ENCODE data around the gene LMBRD2.
"Not testable (repeated sequence)": the region's sequence is repeated elsewhere in the genome, so short reads cannot be mapped to it uniquely, and the experiment has no call there.

Gene LMBRD2

GRCh38 chr5:36151434-36152323 is at the start of gene LMBRD2, which contains the start of gene SKP2:
TSS of gene LMBRD2 (minus strand) at chr5:36151887. CDS start at chr5:36143349, 8,538 bp downstream.
TSS of gene SKP2 (plus strand) at chr5:36152111. CDS start at chr5:36152263, 152 bp downstream.
- peak; percentile 97 for DNase-seq (ENCODE audit: low read depth)

- peak; percentile 4 for DNase-seq (ENCODE audit: low read depth)
These were observed 48.8 kb upstream of the LMBRD2 start for GRCh38 chr5:36200513-36200912.

GRCh38 chr5:36199620-36200019 is 47.9 kb upstream of the LMBRD2 start:
- no peak for DNase-seq (ENCODE audit: low read depth)

GRCh38 chr5:36198783-36199182 is 47.1 kb upstream of the LMBRD2 start:
- not testable (repeated sequence) for DNase-seq (ENCODE audit: low read depth)

DNA sequence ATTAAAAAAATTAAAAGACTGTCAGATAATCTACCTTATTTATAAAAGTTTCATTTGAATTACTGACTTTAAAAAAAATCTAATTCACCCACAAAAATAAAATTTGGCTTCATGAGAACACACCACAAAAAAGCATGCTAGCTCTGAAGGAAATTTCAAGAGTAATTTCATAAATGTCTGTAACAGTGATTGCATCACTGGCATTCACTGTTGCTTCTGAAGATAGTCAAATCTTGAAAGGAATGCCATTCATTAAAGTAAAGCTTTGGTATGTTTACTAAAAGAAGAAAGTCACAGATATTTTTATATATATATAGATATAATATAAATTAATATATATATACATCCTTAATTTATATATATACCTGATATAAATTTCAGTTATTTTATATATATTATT is 46.6 kb upstream of the LMBRD2 start:
- no peak for DNase-seq (ENCODE audit: low read depth)

DNA sequence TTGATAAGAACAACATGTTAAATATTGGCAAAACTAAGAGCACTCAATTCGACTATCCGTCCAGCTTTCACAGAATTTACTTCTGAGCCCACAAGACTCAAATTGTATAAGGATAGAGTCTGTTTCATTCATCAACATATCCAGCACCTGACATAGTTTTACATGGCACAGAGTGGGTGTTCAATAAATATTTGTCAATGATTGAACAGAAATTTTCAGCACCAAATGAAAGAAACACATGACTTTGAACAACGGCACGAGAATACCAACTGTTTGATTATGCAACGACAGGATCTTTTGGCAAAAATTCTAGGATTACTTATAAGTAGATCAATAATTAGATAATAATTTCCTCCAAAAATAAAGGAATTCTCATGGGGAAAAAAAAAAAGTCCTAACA is 42.1 kb upstream of the LMBRD2 start:
- no peak for DNase-seq (ENCODE audit: low read depth)

DNA sequence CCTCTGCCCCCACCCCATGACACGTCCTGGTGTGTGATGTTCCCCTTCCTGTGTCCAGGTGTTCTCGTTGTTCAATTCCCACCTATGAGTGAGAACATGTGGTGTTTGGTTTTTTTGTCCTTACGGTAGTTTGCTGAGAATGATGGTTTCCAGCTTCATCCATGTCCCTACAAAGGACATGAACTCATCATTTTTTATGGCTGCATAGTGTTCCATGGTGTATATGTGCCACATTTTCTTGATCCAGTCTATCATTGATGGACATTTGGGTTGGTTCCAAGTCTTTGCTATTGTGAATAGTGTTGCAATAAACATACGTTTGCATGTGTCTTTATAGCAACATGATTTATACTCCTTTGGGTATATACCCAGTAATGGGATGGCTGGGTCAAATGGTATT is 32.7 kb upstream of the LMBRD2 start:
- not testable (repeated sequence) for DNase-seq (ENCODE audit: low read depth)

DNA sequence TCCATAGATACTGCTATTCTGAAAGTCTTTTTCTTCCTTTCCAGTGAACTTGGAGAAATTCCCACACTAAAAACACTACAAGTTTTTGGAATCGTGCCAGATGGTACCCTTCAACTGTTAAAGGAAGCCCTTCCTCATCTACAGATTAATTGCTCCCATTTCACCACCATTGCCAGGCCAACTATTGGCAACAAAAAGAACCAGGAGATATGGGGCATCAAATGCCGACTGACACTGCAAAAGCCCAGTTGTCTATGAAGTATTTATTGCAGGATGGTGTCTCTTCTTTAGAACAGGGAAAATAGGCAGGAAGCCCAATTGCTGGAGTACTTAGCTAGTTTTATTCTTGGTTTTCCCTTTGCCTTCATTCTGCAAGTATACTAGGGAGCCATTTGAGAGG is 30.1 kb upstream of the LMBRD2 start:
- DNase-seq (ENCODE audit: low read depth), result no peak

GRCh38 chr5:36180556-36181350 is 29.1 kb upstream of the LMBRD2 start:
- DNase-seq (ENCODE audit: low read depth), result no peak

DNA sequence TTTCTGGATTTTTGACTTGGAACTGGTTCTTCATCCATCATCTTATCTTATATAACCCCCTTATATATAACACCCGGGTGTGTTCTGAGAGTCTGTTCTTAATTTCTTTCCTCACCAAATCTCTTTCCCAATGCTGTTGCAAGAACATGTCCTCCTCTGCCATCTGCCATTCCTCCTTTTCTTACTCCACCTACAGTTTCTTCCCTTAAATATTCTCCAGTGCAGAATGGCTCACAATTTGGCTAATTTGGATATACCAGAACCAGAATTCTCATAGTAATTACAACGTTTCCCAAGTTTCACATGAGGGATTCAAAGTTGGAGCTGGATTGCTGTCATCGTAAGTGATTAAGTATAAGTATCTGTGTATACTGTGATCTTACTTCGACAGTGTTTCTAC is 28.3 kb upstream of the LMBRD2 start:
- no peak for DNase-seq (ENCODE audit: low read depth)

DNA sequence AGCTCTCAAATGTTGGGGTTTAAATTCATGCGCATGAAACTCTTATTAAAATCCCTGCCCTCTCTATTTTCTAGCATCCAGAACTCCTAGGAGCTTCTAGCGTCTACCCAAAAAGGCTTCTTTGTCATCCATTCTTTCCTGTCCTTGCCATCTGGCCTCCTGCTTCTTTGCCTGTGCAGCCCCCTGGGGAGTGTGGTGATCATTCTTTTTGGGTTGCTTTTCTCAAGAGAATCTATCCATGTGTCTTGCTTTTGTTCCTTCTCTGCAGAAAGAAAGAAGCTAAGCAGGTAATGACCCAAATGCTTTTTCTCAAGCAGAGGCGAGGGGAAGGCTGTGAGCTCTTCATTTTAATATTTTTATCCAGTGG is 26.8 kb upstream of the LMBRD2 start:
- DNase-seq (ENCODE audit: low read depth), result no peak

DNA sequence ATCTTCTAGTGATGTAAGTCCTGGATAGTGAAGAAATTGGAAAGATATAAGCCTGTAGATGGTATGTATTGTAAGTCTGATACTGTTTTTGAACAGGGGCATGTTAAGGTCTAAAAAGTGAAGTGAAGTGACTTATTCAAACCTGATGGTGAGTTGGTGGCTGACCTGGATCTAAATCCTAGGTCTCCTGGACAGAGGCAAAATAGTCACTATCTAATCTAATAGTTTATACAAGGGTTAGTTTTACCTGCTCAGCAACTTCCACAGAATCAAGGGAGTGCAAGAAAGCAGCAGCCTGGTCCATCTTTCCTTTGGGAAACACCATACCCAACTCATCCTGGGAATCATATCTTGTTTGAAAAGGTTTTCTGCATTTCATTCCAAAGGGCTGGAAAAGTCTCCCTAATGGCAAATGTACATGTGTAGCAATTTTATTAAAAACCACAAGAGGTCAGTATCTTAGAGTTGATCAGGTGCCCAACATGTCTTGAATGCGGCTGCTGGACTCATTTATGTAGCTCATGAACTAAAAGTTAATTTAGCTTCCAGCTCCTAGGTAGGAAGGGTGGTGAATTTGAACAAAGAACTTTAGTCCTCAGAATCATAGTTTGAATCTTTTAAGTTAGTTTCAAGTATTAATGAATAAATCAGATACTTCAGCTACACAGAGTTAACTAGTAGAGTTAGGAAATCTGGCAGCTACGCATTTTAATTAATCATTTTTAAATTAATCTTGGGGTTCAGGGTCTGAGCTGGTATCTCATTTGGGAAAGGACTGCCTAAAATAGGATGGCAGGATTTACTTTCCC is 26.2 kb upstream of the LMBRD2 start:
- DNase-seq (ENCODE audit: low read depth), result peak; percentile 53

- DNase-seq (ENCODE audit: low read depth), result no peak
These were observed 25.5 kb upstream of the LMBRD2 start for GRCh38 chr5:36177154-36177553.

DNA sequence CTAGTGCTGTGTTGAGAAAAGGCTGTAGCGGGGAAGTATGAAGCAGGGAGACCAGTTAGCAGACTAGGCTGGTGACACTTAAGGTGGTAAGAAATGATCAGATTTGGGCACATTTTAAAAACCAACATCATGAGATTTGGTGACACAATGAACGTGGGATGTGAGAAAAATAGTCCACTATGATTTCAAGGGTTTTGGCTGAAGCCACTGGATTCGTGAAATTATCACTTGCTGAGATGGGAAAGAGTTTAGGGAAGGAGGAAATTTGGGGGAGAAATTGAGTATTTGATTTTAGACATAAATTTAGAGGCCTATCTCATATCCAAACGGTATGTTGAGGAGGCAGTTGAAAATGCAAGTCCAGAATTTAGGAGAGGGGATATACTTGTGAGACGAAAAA is 23.4 kb upstream of the LMBRD2 start:
- no peak for DNase-seq (ENCODE audit: low read depth)

DNA sequence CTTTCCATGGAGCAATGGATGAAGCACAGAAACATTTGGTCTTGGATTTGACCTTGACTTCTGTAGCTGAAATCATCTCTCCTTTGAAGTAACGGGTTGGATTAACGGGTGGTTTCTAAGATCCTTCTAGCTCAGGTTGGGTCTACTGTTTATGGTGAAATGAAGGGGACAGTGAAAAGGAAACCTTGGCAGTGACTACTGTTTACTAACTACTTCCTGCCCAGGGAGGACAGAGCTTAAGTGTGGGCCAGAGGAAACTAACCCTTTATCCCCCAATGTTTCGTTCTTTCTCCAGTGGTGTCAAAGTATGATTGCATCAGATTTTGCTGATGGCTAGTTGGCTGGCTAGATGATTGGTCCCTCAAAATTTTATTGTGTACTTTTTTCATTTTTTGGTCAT is 22.4 kb upstream of the LMBRD2 start:
- DNase-seq (ENCODE audit: low read depth), result no peak

- no peak for DNase-seq (ENCODE audit: low read depth)
These were observed 21.7 kb upstream of the LMBRD2 start for GRCh38 chr5:36173426-36173825.

DNA sequence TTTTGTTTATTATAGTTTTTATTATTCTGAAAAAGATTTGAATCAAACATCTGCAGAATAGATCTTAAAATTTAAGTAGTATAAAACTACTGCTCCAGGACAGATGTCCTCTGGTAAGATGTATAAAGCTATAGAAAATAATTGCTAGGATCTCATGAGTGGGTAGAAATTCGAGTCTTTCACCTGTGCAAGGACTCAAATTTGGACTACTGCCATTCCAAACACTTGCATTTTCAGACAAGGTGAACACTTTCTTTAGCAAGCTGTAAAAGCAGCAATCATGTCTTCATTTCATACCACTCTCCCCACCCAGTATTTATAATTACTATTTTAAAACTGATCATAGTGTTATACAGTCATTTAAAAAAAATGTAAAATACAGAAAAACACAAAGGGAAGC is 20.9 kb upstream of the LMBRD2 start:
- no peak for DNase-seq (ENCODE audit: low read depth)

- DNase-seq (ENCODE audit: low read depth), result no peak
These were observed 19.2 kb upstream of the LMBRD2 start for GRCh38 chr5:36170832-36171424.

DNA sequence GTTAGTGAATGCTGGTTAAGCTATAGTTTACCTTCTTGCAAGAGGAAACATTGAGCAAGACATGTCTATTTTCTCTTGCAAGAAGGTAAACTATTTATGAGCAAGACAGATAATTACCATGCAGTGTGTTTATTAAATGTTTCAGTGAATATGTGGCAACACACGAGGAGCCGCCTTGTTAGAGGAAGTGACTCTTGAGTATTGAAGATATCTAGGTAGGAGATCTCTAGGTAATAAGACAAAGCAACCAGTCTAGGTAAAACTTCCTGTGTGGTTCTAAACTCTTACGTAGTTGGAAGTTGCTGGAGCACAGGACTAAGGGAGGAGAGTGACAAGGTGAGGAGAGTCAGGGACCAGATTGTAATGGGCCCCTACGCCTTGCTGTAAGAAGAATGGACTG is 17.1 kb upstream of the LMBRD2 start:
- no peak for DNase-seq (ENCODE audit: low read depth)

- DNase-seq (ENCODE audit: low read depth), result no peak
These were observed 12.8 kb upstream of the LMBRD2 start for GRCh38 chr5:36164461-36164860.

GRCh38 chr5:36162810-36163486 is 11.3 kb upstream of the LMBRD2 start:
- no peak for DNase-seq (ENCODE audit: low read depth)

Data from fibroblast of gingiva (primary cell).